ENCODE measurements around the gene PHC3. TPM values are rescaled to one million over a fixed set of nuclear protein-coding genes. Genes with fewer than 3 reads are reported as not detected.

The PHC3 gene
- total RNA-seq, 1 donor from 2014 or later: 84.4 TPM

- intact Hi-C loops (cut with DNase I): no loop called here
- no peak for ATAC-seq
- H3K9me3 ChIP-seq: no peaks in the 10 kb centered on the region
- H3K4me1 ChIP-seq: peaks cover 4% of the 10 kb centered on the region
- H3K27ac ChIP-seq: no peak overlapping the region
- peaks cover 53% of the 10 kb centered on the region for H3K36me3 ChIP-seq
- no peak for TF ChIP-seq CTCF (IDR thresholded peaks at IDR 0.05)
- no peaks in the 10 kb centered on the region for H3K27me3 ChIP-seq
- DNase-seq: no peak
- H3K4me3 ChIP-seq: no peak overlapping the region
Observed at GRCh38 chr3:170142373-170142772, 39.2 kb downstream of the PHC3 start.

- intact Hi-C loops (cut with DNase I): no loop called here
- H3K9me3 ChIP-seq: no peaks in the 10 kb centered on the region
- H3K27me3 ChIP-seq: no peaks in the 10 kb centered on the region
- no peak for TF ChIP-seq CTCF (IDR thresholded peaks at IDR 0.05)
- H3K36me3 ChIP-seq: peaks cover 56% of the 10 kb centered on the region
- no peak overlapping the region for H3K4me3 ChIP-seq
- no peak for ATAC-seq
- H3K4me1 ChIP-seq: no peaks in the 10 kb centered on the region
- no peak overlapping the region for H3K27ac ChIP-seq
- DNase-seq: no peak
Observed at GRCh38 chr3:170137986-170138385, 43.5 kb downstream of the PHC3 start.

- H3K36me3 ChIP-seq: peaks cover 74% of the 10 kb centered on the region
- H3K9me3 ChIP-seq: no peaks in the 10 kb centered on the region
- no peak for TF ChIP-seq CTCF (IDR thresholded peaks at IDR 0.05)
- ATAC-seq (peak; percentile 35), DNase-seq (no peak)
- intact Hi-C loops (cut with DNase I): no loop called here
- H3K27me3 ChIP-seq: no peaks in the 10 kb centered on the region
- H3K4me1 ChIP-seq: no peaks in the 10 kb centered on the region
- no peak overlapping the region for H3K4me3 ChIP-seq
- no peak overlapping the region for H3K27ac ChIP-seq
Observed at GRCh38 chr3:170132335-170132734, 49.2 kb downstream of the PHC3 start.

DNA sequence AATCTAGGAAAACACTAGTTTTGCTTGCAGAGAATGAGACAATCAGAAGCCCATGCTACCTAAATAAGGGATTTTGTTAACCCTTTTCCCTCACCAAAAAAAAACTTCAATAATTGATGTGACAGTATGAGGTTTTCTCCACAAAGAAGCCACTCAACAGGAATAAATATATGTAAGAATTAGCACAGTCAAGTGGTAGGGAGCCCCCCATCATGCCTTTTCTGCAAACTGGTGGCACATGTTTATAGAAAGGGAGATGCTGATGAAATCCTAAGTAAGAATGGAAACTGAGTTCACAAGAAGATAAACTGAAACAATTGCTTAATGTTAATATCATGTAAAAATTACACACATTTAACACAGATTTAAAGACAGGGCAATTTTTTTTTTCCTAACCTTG is 51.0 kb downstream of the PHC3 start:
- DNase-seq (no peak), ATAC-seq (no peak)
- peaks cover 64% of the 10 kb centered on the region for H3K36me3 ChIP-seq
- intact Hi-C loops (cut with DNase I): no loop called here
- no peaks in the 10 kb centered on the region for H3K4me1 ChIP-seq
- H3K27me3 ChIP-seq: no peaks in the 10 kb centered on the region
- no peak for TF ChIP-seq CTCF (IDR thresholded peaks at IDR 0.05)
- H3K4me3 ChIP-seq: no peak overlapping the region
- no peak overlapping the region for H3K27ac ChIP-seq
- H3K9me3 ChIP-seq: no peaks in the 10 kb centered on the region

DNA sequence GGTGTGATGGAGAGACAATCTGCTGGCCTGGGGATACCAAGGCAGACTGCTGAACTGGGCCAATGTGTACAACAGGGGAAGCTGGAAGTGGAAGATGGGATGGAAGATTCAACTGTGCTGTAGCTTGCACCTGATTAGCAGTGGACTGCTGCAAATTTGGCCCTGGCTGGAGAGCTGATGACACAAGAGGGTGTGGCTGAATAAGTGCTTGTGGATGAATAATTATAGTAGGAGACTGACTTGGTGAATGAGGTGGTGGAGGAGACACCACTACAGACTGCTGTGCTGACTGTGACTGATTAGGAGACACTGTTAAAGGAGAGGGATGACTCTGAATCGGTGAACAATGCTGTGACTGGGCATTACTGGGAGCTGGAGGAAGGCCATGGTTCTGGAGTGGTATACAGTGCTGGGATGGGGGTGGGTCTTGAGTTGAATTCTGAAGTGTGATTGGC is 52.5 kb downstream of the PHC3 start:
- no peak for TF ChIP-seq CTCF (IDR thresholded peaks at IDR 0.05)
- no peak for DNase-seq
- Histone ChIP-seq H3K4me3 (no peak overlapping the region), H3K36me3 (peaks cover 49% of the 10 kb centered on the region), H3K9me3 (no peaks in the 10 kb centered on the region), H3K27ac (no peak overlapping the region), H3K27me3 (no peaks in the 10 kb centered on the region), H3K4me1 (no peaks in the 10 kb centered on the region)
- peak; percentile 57 for ATAC-seq
- intact Hi-C loops (cut with DNase I): no loop called here

Measured in upper lobe of right lung (tissue), 1 donor.